HG03558 (cell line): Measurements from ENCODE around the gene NHERF2.

Experiments used
- ATAC-seq: cut with Tn5 transposase; IDR thresholded peaks from one replicate; pipeline ENCODE4 v1.9.1; 2021; ENCODE audit warnings: moderate number of reproducible peaks; ENCODE audit not compliant: unreplicated experiment; ENCODE audit errors: extremely low read depth

Gene NHERF2

GRCh38 chr16:2037647-2038381 lies 11.1 kb downstream of the NHERF2 start:
- ATAC-seq: no peak

- no peak for ATAC-seq
Observed at GRCh38 chr16:2038382-2039231, 11.9 kb downstream of the NHERF2 start.

- no peak for ATAC-seq
Observed at GRCh38 chr16:2039274-2040031, 12.8 kb downstream of the NHERF2 start.

- no peak for ATAC-seq
Observed at GRCh38 chr16:2040041-2040786, 13.5 kb downstream of the NHERF2 start.

- ATAC-seq: no peak
Observed at GRCh38 chr16:2040787-2041522, 14.3 kb downstream of the NHERF2 start.

- no peak for ATAC-seq
Observed at GRCh38 chr16:2042171-2042985, 15.7 kb downstream of the NHERF2 start.

GRCh38 chr16:2042986-2043666 lies 16.4 kb downstream of the NHERF2 start:
- no peak for ATAC-seq

- ATAC-seq: no peak
Observed at GRCh38 chr16:2043667-2044451, 17.2 kb downstream of the NHERF2 start.

- no peak for ATAC-seq
Observed at GRCh38 chr16:2044541-2044940, 17.8 kb downstream of the NHERF2 start.

- no peak for ATAC-seq
Observed at GRCh38 chr16:2045965-2046892, 19.5 kb downstream of the NHERF2 start.

GRCh38 chr16:2046893-2047329 lies 20.2 kb downstream of the NHERF2 start:
- no peak for ATAC-seq

GRCh38 chr16:2047330-2048115 lies 20.8 kb downstream of the NHERF2 start, which contains the start of the genes NTHL1 and TSC2:
Gene NTHL1 (minus strand): TSS chr16:2047834. CDS start chr16:2047823, 11 bp downstream.
Gene TSC2 (plus strand): TSS chr16:2047985. CDS start chr16:2048616, 631 bp downstream.
- ATAC-seq: peak; percentile 86

GRCh38 chr16:2048116-2048543 lies 21.4 kb downstream of the NHERF2 start:
- ATAC-seq: no peak

- no peak for ATAC-seq
Observed at GRCh38 chr16:2053211-2053610, 26.5 kb downstream of the NHERF2 start.

GRCh38 chr16:2053897-2054296 lies 27.2 kb downstream of the NHERF2 start:
- no peak for ATAC-seq
